Progenitor cell of endocrine pancreas (in vitro differentiated cells): ENCODE measurements around the gene TMUB1. TPM values are rescaled to one million over a fixed set of nuclear protein-coding genes. Genes with fewer than 3 reads are reported as not detected.
A peak's percentile ranks its signal among the peaks of the same experiment; 100 is the strongest.

Experiments used
- DNase-seq: peaks from one replicate; pipeline ENCODE4 v3.0.0; 2021; ENCODE audit warnings: low spot score; ENCODE audit not compliant: unreplicated experiment
- H3K27ac Mint-ChIP-seq: 2 replicates; pipeline ENCODE4 v1.8.0; 2021; ENCODE audit warnings: mild to moderate bottlenecking, moderate library complexity, mixed read lengths
- H3K27me3 Mint-ChIP-seq: 2 replicates; pipeline ENCODE4 v1.8.0; 2021; ENCODE audit warnings: mixed read lengths
- H3K36me3 Mint-ChIP-seq: 2 replicates; pipeline ENCODE4 v1.8.0; 2022; ENCODE audit warnings: mixed read lengths; ENCODE audit not compliant: insufficient read depth
- H3K4me1 Mint-ChIP-seq: 2 replicates; pipeline ENCODE4 v1.8.0; 2021; ENCODE audit warnings: low read depth, mixed read lengths
- H3K4me3 Mint-ChIP-seq: 2 replicates; pipeline ENCODE4 v1.8.0; 2021; ENCODE audit warnings: low read depth, mild to moderate bottlenecking, moderate library complexity, mixed read lengths
- H3K9me3 Mint-ChIP-seq: 2 replicates; pipeline ENCODE4 v1.8.0; 2021; ENCODE audit warnings: low read depth, mixed read lengths
- total RNA-seq: library from RNA; stranded (reverse); gene quantifications from 2 replicates; pipeline ENCODE4 v1.2.1, GENCODE V29; 2021
- TF ChIP-seq, protein P1 (sequence below): fragments of 200-600 bp; sonication (generic); IDR thresholded peaks from one replicate; pipeline ENCODE4 v1.5.0; 2021; ENCODE audit warnings: antibody characterized with exemption, mild to moderate bottlenecking; ENCODE audit not compliant: unreplicated experiment

Gene TMUB1
- total RNA-seq, 1 donor from 2014 or later: 48.6 TPM

DNA sequence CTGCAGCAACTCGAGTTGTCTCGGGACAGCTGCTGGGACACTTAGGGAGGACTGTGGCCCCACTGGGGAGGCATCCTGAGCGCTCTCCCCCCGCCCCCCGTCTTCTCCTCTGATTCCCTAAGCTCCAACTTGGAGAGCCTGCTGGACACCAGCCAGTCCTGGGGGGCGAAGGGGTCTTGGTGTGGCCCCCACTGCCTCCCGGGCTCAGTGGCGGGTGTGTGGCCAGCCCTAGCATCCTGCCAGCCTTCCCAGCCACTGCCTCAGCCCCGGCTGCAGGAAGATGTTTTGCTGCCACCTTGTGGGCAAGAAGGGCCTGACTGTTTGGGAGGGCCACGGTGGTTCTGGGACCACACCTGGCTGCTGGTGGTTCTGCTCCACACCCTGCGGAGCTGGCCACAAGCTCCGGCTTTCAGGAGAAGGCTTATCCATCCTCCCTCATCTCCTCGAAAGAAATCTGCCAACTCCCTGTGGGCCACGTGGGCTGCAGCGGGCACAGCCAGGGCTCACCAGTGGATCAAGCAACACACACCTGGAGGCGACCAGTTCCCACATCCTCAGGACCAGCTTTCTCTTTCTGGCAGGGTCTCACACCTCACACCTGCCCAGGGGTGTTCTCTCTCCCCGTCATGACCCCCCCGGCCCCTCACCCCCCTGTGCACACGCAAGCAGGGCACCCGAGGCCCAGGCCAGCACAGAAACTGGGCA is 27.8 kb upstream of the TMUB1 start:
- peak overlapping the region; percentile 88 for H3K27ac Mint-ChIP-seq

DNA sequence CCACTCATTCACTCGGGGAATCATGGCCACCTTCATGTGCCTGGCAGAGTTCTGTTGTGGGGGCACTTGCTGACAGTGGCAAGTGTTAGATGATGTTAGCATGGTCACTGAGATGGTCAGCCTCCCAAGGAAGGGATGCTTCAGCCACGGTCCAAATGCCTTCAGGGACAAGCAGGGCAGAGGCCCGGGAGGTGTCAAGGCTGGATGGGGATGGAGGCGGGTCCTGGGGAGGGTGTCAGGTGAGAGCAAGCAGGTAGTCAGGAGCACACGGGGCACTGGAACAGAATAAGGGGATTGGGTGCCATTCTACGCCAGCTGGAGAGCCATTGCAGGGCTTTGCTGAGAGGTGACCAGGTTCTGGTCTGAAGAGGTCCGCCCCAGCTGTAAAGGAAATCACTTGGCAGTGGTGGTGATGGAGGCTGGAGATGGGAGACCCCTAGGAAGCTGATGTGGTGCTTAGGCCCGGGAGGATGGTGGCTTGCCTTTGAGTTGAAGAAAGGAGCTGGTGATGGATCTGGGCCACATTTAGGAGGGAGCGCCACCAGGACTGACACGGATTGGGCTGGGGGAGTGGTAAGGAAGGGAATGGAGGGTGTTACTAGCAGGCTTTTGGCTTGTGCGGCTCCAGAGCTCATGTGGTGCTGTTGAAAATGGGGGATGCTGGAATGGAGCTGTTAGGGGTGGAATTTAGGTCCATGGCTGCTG is 27.1 kb upstream of the TMUB1 start:
- no peak overlapping the region for H3K4me3 Mint-ChIP-seq
- DNase-seq: no peak
- peaks cover 30% of the 10 kb centered on the region for H3K4me1 Mint-ChIP-seq
- H3K27me3 Mint-ChIP-seq: no peaks in the 10 kb centered on the region
- no peaks in the 10 kb centered on the region for H3K36me3 Mint-ChIP-seq
- TF ChIP-seq, protein P1, sequence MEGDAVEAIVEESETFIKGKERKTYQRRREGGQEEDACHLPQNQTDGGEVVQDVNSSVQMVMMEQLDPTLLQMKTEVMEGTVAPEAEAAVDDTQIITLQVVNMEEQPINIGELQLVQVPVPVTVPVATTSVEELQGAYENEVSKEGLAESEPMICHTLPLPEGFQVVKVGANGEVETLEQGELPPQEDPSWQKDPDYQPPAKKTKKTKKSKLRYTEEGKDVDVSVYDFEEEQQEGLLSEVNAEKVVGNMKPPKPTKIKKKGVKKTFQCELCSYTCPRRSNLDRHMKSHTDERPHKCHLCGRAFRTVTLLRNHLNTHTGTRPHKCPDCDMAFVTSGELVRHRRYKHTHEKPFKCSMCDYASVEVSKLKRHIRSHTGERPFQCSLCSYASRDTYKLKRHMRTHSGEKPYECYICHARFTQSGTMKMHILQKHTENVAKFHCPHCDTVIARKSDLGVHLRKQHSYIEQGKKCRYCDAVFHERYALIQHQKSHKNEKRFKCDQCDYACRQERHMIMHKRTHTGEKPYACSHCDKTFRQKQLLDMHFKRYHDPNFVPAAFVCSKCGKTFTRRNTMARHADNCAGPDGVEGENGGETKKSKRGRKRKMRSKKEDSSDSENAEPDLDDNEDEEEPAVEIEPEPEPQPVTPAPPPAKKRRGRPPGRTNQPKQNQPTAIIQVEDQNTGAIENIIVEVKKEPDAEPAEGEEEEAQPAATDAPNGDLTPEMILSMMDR: no peak
- no peaks in the 10 kb centered on the region for H3K9me3 Mint-ChIP-seq
- no peak overlapping the region for H3K27ac Mint-ChIP-seq

More for the DNA sequence above, 27.8 kb upstream of the TMUB1 start:
- Mint-ChIP-seq H3K4me1 (peaks cover 34% of the 10 kb centered on the region), H3K27me3 (peaks cover 2% of the 10 kb centered on the region), H3K36me3 (no peaks in the 10 kb centered on the region), H3K9me3 (no peaks in the 10 kb centered on the region), H3K4me3 (no peak overlapping the region)
- TF ChIP-seq, protein P1: peak; percentile 88
- DNase-seq: peak; percentile 66

DNA sequence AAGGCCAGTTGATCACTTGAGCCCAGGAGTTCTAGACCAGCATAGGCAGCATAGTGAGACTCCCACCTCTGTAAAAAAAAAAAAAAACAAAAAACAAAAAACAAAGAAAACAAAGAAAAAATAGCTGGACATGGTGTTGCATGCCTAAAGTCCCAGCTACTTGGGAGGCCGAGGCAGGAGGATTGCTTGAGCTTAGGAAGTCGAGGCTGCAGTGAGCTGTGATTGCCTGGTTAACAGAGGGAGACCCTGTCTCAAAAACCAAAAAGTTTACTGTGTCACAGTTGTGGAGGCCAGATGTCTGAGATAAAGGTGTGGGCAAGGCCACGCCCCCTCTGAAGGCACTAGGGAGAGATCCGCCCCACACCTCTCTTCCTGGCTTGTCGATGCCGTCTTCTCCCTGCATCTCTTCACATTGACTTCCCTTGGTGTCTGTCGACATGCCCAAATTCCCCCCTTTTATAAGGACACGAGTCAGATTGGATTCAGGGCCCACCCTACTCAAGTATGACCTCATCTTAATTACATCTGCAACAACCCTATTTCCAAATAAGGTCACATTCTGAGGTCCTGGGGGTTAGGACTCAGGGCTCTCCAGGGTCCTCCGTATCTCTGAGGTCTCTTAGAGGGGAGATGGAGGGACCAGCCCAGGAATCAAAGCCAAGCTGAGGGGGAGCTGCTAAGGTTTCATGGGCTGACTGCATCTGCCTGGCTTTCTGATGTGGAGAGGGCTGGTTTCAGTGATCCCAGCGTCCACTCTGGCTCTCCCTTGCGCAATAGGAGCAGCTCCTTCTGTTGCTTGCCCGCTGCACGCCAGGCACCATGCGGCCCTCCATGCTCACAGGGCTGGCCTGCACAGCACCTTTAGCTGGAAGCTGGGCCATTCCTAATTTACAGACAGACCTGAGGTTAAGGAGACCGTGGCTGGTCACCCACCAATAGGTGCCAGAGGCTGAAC is 26.1 kb upstream of the TMUB1 start:
- Mint-ChIP-seq H3K36me3 (no peaks in the 10 kb centered on the region), H3K9me3 (no peaks in the 10 kb centered on the region), H3K27me3 (no peaks in the 10 kb centered on the region), H3K4me1 (peaks cover 30% of the 10 kb centered on the region), H3K4me3 (no peak overlapping the region), H3K27ac (no peak overlapping the region)
- TF ChIP-seq, protein P1: no peak
- DNase-seq: no peak

DNA sequence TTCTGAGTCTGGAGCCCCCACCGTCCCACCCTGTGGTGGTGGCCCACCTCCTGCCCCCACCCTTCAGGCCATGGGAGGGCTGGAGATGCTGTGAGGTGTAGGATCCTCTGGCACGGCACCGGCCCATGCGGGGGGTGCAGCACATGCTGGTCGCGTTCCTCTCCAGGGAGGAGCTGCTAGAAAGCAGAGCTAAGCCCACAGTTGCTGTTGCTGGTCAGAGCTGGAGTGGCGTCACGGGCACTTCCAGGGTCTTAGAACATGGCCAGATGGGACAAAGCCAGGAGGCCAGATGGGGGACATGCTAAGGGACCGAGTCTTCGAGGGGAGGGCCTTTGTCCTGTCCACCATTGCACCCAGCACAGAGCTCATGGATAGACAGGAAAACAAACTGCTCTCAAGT is 24.6 kb upstream of the TMUB1 start:
- TF ChIP-seq, protein P1: no peak
- Mint-ChIP-seq H3K4me1 (peaks cover 19% of the 10 kb centered on the region), H3K4me3 (no peak overlapping the region), H3K27me3 (no peaks in the 10 kb centered on the region), H3K9me3 (no peaks in the 10 kb centered on the region), H3K36me3 (peaks cover 1% of the 10 kb centered on the region), H3K27ac (no peak overlapping the region)
- no peak for DNase-seq
